Skeletal muscle tissue (tissue), 4 donors: ENCODE data around the gene SPATA45. TPM values are rescaled to one million over a fixed set of nuclear protein-coding genes. Genes with fewer than 3 reads are reported as not detected.
"Not testable (repeated sequence)": the region's sequence is repeated elsewhere in the genome, so short reads cannot be mapped to it uniquely, and the experiment has no call there.

Experiments used
- H3K27ac ChIP-seq: one replicate; pipeline ENCODE4 v1.7.0; 2013; ENCODE audit warnings: mild to moderate bottlenecking, low read depth, low read length, inconsistent platforms
- H3K27me3 ChIP-seq, 3 donors: one replicate each; pipeline ENCODE4 v1.7.0; 2013; ENCODE audit warnings: low read length in 3 of 3; ENCODE audit not compliant: control insufficient read depth in 3 of 3, insufficient read depth in 3 of 3
- H3K36me3 ChIP-seq, 3 donors: one replicate each; pipeline ENCODE4 v1.7.0; 2013; ENCODE audit warnings: low read length in 3 of 3; ENCODE audit not compliant: control insufficient read depth in 3 of 3, insufficient read depth in 3 of 3
- H3K4me1 ChIP-seq, 3 donors: one replicate each; pipeline ENCODE4 v1.7.0; 2013; ENCODE audit warnings: low read length in 3 of 3, mild to moderate bottlenecking in 3 of 3; ENCODE audit not compliant: control insufficient read depth in 3 of 3, insufficient read depth in 3 of 3
- H3K4me3 ChIP-seq, 3 donors: one replicate each; pipeline ENCODE4 v1.7.0; 2013; ENCODE audit warnings: low read length in 3 of 3
- H3K9ac ChIP-seq, 3 donors: one replicate each; pipeline ENCODE4 v1.7.0; 2013; ENCODE audit warnings: low read length in 3 of 3, mild to moderate bottlenecking in 3 of 3, moderate library complexity in 2 of 3, low read depth in 1 of 3
- H3K9me3 ChIP-seq, 3 donors: one replicate each; pipeline ENCODE4 v1.7.0; 2013; ENCODE audit warnings: low read length in 3 of 3; ENCODE audit not compliant: control insufficient read depth in 3 of 3
- total RNA-seq: library from RNA; depleted of rRNA; stranded (reverse); fragments of >200 nt; gene quantifications from one replicate; pipeline ENCODE4 v1.2.3, GENCODE V29; 2014
- donor health status: Osteomylitis.

Gene SPATA45
- 1.6 TPM for total RNA-seq

- Histone ChIP-seq H3K4me3 (no peak within 1 kb of the TSS), H3K27ac (no peak within 1 kb of the TSS), H3K9ac (no peak within 1 kb of the TSS), H3K27me3 (no peaks in the 10 kb centered on the region), H3K9me3 (no peaks in the 10 kb centered on the region), H3K36me3 (no peaks in the 10 kb centered on the region), H3K4me1 (no peaks in the 10 kb centered on the region)
Measured at GRCh38 chr1:212847549-212847948, at the start of gene SPATA45. Gene SPATA45 (minus strand): TSS chr1:212847649. CDS start chr1:212836149, 11,500 bp downstream.

GRCh38 chr1:212892108-212892507, 44.7 kb upstream of the SPATA45 start:
- Histone ChIP-seq H3K27me3 (no peaks in the 10 kb centered on the region), H3K4me1 (no peaks in the 10 kb centered on the region), H3K36me3 (peaks cover 0 to 28% (median 27%) of the 10 kb centered on the region in 3 donors), H3K27ac (no peak overlapping the region), H3K9me3 (no peaks in the 10 kb centered on the region), H3K9ac (no peak overlapping the region), H3K4me3 (no peak overlapping the region)

GRCh38 chr1:212884592-212884991, 37.1 kb upstream of the SPATA45 start:
- Histone ChIP-seq H3K4me1 (no peaks in the 10 kb centered on the region), H3K9ac (no peak overlapping the region), H3K36me3 (peaks cover 2 to 18% (median 15%) of the 10 kb centered on the region in 3 donors), H3K27me3 (no peaks in the 10 kb centered on the region), H3K4me3 (no peak overlapping the region), H3K9me3 (no peaks in the 10 kb centered on the region), H3K27ac (no peak overlapping the region)

GRCh38 chr1:212879947-212880690, 32.7 kb upstream of the SPATA45 start:
- Histone ChIP-seq H3K36me3 (peaks cover 0 to 10% (median 7%) of the 10 kb centered on the region in 3 donors), H3K27me3 (no peaks in the 10 kb centered on the region), H3K9me3 (no peaks in the 10 kb centered on the region), H3K9ac (no peak overlapping the region), H3K4me1 (no peaks in the 10 kb centered on the region), H3K27ac (no peak overlapping the region), H3K4me3 (no peak overlapping the region)

DNA sequence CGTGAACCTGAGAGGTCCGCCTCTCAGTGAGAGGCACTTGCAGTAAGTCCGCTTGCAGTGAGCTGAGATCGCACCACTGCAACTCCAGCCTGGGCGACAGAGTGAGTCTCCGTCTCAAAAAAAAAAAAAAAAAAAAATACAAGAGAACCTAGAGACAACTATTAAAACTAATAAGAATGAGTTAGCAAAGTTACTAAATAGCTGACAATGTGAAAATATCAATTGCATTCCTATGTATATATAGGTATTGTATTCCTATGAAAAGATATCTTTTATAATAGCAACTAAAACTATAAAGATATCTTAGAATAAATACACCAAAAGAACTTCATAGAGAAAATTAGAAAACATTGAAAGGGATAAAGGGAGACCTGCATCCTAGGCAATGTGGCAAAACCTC, 31.0 kb upstream of the SPATA45 start:
- Histone ChIP-seq H3K36me3 (peaks cover 0 to 15% (median 8%) of the 10 kb centered on the region in 3 donors), H3K9ac (no peak overlapping the region), H3K4me3 (no peak overlapping the region), H3K4me1 (no peaks in the 10 kb centered on the region), H3K27me3 (no peaks in the 10 kb centered on the region), H3K9me3 (no peaks in the 10 kb centered on the region), H3K27ac (no peak overlapping the region)

DNA sequence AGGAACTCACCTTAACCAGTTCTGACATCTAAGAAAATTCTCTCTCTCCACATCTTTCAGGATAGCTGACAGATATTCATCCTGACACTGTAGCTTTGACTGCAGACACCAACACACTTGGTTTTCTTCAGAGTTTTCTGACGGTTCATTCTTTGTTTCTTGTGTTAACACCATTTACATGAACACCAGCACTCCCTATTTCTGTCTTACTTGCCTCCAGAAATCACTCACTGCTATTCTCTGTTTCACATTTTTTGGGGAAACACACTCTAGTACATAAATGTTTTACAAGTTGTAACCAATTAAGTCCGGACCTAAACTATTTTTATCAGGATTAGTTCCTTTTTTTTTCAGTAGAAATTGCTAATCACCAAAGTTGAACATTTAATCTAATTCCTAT, 26.1 kb upstream of the SPATA45 start:
- Histone ChIP-seq H3K9me3 (no peaks in the 10 kb centered on the region), H3K27ac (no peak overlapping the region), H3K4me3 (no peak overlapping the region), H3K4me1 (no peaks in the 10 kb centered on the region), H3K27me3 (no peaks in the 10 kb centered on the region), H3K9ac (no peak overlapping the region), H3K36me3 (peaks cover 0 to 20% (median 19%) of the 10 kb centered on the region in 3 donors)

DNA sequence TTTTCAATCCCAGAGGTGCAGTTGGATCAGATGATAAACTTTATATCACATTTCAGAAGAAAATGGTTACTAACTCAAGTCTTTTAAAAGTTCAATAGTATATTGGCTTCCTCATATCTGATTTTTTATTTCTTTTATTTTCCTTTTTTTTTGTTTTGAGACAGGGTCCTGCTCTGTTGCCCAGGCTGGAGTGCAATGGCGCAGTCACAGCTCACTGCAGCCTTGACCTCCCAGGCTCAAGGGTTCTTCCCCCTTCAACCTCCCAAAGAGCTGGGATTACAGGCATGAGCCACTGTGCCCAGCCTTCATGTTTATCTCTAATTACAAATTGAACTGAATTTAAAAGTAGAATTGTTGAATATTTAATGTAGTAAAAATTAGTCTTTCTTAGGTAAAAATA, 24.5 kb upstream of the SPATA45 start:
- H3K27me3 ChIP-seq = no peaks in the 10 kb centered on the region
- no peaks in the 10 kb centered on the region for H3K9me3 ChIP-seq
- no peaks in the 10 kb centered on the region for H3K4me1 ChIP-seq
- no peak overlapping the region for H3K9ac ChIP-seq
- peaks cover 0 to 23% (median 20%) of the 10 kb centered on the region in 3 donors for H3K36me3 ChIP-seq
- H3K4me3 ChIP-seq = no peak overlapping the region
- no peak overlapping the region for H3K27ac ChIP-seq

- Histone ChIP-seq H3K9ac (no peak overlapping the region), H3K9me3 (no peaks in the 10 kb centered on the region), H3K4me3 (no peak overlapping the region), H3K27me3 (no peaks in the 10 kb centered on the region), H3K4me1 (no peaks in the 10 kb centered on the region), H3K36me3 (peaks cover 0 to 10% (median 6%) of the 10 kb centered on the region in 3 donors), H3K27ac (no peak overlapping the region)
Measured at GRCh38 chr1:212867192-212867591, 19.7 kb upstream of the SPATA45 start.

DNA sequence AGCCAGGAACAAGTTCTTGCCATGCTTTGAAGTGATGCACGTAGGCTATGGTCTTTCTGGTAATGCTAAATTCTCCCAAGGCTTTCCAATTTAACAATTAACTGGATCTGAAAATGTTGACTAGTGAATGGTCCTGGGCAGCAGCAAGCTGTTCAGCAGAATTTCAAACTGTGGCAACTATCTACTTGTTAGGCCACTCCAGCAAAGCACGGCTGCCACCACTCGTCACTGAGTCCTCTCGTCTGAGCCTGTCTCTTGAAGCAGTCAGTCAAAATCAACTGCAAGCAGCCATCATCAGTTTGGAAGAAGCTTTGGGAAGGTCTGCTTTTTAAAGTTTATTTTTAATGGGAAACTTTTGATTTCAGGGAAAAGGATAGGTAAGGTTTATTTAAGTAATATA, 16.8 kb upstream of the SPATA45 start:
- Histone ChIP-seq H3K27ac (no peak overlapping the region), H3K36me3 (peaks cover 0 to 5% (median 3%) of the 10 kb centered on the region in 3 donors), H3K27me3 (no peaks in the 10 kb centered on the region), H3K4me3 (no peak overlapping the region), H3K4me1 (peaks cover 3 to 12% (median 6%) of the 10 kb centered on the region in 3 donors), H3K9me3 (no peaks in the 10 kb centered on the region), H3K9ac (no peak overlapping the region)

- not testable (repeated sequence) for H3K4me3 ChIP-seq, H3K36me3 ChIP-seq, H3K9ac ChIP-seq, H3K27ac ChIP-seq, H3K9me3 ChIP-seq, H3K27me3 ChIP-seq
- peaks cover 8 to 21% (median 12%) of the 10 kb centered on the region in 3 donors for H3K4me1 ChIP-seq
Measured at GRCh38 chr1:212863345-212863744, 15.9 kb upstream of the SPATA45 start.
